HG03521 (cell line): ENCODE results near the gene IQCC.

Experiments used
- ATAC-seq: cut with Tn5 transposase; IDR thresholded peaks from one replicate; pipeline ENCODE4 v1.9.1; 2021; ENCODE audit warnings: mild to moderate bottlenecking, moderate library complexity; ENCODE audit not compliant: unreplicated experiment

The IQCC gene

DNA sequence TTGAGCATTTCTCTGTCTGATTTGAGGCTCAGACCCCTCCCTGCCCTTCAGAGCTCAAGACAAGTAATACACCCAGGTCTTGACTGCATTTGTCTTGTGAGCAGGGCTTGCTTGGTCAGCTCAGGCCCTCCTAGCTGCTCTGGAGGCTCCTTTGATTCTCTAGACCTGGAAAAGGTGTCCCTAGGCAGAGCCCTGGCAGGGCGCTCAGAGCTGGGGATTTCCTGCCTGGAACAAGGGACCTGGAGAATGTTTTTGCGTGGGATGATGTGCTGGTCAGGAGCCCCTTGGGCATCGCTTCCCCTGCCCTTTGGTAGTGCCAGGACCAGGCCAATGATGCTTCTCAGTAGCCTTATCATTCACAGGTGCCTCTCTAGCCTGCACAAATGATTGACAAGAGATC lies 9.9 kb upstream of the IQCC start:
- no peak for ATAC-seq

DNA sequence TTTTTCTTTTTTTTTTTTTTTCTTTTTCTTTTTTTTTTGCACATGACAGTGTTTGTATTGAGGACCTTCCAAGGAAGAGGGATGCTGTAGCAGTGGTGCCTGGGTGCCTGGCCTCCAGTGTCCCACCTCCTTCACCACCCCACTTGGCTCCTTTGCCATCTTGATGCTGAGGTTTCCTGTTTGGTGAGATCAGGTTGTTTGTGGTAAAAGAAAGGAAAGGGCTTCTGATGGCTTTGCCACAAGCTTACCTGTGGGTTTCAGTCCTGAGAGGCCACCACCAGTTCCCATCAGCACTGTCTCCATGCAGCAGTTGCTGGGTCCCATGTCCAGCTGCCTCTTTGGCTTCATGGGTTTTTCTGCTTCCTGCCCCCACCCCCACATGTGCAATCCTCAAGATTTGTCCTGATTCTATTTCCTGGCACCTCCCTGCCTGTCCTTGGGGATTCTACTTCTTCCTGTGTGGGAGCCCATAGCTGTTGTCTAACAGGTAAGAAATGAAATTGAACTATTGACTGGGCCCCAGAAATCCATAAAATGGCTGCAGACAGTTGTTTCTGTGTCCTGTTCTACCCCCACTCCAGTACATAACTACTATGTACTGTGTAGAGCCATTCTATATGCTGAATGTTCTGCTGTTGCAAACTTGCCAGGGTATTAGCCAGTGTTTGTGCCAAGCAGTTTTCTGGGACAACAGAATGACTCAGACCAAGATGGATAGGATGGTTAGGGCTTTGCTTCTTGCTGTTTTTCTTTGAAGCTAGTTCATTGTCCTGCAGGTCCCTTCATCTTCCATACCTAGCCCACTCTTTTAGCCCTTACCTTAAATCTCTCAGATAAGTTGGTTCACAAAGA lies 9.3 kb upstream of the IQCC start:
- no peak for ATAC-seq

DNA sequence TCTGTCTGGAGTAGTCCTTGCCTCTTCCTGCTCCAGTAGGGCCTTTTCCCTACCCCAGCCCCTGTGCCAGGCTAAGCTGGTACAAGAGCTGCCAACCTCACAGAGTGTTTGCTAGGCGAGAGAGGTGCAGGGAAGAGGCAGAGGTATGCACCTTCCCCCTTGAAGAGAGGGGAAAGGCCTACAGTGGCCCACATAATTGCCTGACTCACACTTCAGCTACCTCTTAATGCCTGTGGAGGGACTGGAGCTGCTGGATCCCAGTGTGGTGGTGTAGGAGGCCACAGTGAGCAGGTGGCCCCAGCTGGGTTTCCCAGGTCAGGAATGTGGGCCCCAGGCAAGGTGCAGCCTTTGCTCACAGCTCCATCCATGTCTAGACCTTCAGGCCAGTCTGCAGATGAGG lies 8.4 kb upstream of the IQCC start:
- ATAC-seq: no peak

DNA sequence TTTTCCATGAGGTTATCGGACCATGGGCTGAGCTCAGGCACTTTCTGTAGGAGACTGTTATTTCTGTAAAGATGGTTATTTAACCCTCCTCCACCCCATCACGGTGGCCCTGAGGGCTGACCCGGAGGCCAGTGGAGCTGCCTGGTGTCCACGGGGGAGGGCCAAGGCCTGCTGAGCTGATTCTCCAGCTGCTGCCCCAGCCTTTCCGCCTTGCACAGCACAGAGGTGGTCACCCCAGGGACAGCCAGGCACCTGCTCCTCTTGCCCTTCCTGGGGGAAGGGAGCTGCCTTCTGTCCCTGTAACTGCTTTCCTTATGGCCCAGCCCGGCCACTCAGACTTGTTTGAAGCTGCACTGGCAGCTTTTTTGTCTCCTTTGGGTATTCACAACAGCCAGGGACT lies 7.6 kb upstream of the IQCC start:
- no peak for ATAC-seq

DNA sequence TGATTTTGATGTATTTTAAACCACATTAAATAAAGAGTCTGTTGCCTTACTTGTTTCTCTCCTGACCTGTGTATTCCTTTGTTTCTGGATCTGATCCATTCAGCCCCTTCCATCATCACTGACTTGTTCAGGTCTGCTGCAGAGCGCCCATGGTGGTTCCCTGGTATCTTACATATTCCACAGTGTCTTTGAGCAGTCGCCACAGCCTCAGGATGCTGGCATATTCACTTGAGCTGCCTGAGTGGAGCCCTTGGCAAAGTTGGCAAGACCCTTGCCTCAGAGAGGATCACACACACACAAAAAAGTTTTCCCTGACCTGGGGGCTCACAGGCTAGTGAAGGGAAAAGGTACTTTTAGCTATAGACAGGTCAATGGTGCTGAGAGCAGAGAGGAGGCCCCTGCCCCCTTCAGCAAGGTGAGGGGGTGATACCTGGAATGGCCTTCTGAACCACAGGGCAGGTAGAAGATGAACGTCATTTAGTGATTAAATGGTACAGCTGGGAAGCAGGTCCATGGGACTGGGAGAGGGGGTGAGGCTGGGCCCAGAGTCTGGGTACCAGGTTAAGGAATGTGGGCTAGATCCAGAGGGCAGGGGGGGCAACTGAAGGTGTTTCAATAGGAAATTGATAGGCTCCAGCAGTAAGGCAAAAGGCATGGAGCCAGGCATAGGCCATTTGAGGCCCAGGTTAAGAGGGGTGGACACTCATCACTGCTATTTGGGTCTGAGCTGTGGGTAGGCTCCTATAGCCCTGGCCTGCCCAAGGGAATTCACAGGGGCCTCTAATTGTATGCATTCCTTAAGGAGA lies 7.0 kb upstream of the IQCC start:
- no peak for ATAC-seq

DNA sequence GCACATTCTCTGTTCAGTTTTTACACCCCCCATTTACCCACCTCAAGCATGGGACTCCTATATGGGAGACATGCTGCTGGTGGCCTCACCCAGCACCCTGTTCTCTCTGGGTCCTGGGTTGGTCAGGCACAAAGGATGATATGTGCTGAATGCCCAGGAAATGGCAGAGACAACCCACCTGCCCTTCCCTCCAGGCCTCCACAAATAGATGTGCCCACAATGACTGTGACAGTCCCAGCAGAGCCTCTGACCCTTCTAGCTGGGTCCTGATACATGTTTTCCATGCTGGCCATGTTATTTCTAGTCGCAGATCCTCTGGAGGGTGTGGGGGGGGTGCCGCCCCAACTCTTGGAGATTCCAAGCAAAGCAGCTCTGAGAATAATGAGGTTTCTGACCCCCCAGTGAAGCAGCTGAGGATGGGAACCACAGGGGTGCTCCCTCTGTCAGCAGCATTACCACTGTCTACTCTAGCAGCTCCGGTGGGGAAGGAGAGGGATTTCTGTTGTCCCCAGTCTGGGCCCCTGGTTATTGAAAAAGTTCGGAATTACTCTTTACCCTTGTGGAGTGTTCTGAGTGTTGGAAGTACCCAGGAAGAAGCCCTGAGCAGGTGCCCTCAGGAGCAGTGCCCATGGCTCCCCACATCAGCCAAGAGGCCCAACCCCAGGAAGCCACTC lies 6.3 kb upstream of the IQCC start:
- no peak for ATAC-seq

DNA sequence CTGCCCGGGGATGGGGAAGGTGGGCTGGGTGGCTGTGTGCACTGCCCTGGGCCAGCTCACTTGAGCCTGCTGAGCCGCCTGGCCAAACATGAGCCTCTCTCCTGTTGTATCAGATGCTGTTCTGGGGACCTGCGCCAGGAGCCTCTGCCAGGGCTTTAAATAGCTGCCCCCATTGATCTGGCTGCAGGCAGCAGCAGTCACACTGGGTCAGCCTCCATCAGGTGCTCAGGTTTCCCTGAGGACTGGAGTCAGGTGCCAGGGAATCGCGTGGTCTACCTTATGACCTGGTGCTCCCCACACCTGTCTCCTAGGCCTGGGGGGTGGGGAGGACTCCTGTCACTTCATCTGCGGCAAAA lies 5.8 kb upstream of the IQCC start:
- ATAC-seq: no peak

DNA sequence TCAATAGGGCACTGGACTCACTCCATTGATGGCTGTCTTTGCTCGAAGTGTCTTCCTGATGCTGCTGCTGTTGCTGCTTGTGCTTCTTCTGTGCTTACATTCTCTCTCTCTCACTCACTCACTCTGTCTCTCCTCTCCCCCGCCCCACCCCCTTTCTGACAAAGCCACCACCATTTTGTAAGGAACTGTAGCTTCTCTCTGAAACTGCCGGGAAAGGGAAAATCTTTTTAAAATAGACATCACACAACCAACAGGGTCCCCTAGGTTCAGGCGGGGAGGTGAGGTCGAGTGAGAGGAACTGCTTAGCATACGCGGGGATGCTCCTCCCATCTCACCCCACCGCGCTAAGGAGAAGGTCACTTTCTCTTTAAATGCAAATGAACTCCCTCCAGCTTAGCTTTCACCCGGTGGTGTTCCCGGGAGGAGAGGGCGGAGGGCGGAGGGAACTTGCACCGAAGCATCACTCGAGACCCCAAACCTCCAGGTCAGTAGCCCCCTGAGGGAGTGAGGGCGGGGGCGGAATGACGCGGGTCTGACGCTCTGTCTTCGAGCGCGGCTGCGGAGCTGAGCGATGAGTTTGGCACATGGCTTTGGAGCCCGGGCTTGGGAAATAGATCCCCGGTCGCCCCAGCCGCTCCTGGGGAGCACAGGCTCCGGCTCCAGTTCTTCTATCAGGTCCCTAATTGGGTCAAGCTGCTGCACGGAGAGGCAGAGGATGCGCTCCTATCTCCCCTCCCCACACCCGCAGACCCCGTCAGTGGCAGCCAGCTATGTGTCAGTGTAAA lies 5.1 kb upstream of the IQCC start, which contains the start of gene CCDC28B:
Gene CCDC28B, plus strand, starts transcription at position 370 of the 785 bp plus-strand sequence. CDS start 1,341 bp downstream, outside the sequence.
- no peak for ATAC-seq

DNA sequence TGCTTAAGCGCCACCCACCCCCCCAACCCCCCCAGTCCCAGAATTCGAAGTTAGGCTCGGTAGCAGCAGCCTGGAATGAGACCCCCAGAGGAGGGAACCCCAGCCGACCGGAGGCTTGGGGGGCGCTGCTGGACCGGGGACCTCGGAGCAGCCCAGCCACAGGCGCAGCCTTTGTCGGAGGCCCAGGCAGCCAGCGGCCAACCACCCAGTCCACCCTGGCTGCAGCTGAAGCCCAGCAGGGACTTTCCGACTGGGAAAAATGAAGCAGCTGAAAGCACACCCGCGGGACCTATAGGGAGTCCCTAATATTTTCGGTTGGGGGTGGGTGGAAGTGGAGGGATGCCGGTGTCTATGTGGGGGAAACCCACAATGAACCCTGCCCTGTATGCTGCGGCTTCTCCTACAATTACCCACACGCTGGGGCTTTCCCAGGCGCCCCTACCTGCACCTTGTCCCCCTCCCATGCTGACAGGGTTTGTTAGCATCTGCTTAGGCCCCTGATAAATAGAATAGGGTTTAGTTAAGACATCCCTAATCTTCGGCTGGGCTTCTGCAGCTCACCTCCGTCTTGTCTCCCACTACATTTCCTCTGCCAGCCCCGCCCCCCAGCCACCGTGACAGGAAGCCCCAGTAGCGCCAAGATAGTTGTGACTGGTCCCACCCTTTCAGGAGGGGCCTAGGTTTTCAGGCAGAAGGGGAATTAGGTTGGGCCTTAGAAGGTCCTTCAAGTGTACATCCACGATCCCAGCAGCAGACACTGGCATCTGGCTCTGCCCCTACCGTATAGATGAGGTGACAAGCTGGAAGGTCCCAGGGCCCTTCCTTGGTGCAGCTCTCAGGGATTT lies 4.2 kb upstream of the IQCC start:
- ATAC-seq: no peak

DNA sequence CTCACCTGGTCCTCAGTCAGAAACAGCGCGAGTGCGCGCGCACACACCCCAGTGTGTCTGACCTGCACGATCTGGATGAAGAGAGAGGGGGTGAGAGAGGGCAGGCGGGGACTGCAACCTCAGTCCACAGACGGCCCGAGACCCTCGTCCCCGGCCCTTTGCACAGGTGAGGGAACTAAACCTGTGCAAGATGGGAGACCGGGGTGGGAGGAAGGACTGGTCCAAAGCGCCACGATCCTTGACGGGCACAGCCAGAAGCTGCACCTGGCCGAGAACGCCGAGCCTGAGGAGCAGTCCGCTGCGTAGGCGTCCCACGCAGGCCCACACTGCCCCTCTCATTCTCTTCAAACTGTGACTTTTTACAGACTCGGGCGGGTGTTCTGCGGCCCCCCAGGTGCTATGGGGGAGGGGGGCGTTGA lies 519 bp upstream of the IQCC start:
- ATAC-seq: no peak

DNA sequence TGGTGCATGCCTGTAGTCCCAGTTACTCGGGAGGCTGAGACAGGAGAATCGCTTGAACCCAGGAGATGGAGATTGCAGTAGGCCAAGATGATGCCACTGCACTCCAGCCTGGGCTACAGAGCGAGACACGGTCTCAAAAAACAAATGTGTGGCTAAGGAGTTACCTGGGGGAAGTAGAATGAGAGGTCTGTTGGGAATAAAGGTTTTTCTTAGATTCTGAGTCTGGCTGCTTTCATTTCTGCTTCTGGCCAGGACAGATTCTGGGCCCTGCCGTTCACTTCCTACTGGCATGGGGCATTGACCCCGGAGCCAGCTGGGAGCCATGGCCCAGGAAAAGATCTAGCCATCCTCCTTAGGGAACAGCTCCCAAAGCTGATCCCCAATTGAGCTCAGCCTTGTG lies 3.0 kb downstream of the IQCC start:
- no peak for ATAC-seq

DNA sequence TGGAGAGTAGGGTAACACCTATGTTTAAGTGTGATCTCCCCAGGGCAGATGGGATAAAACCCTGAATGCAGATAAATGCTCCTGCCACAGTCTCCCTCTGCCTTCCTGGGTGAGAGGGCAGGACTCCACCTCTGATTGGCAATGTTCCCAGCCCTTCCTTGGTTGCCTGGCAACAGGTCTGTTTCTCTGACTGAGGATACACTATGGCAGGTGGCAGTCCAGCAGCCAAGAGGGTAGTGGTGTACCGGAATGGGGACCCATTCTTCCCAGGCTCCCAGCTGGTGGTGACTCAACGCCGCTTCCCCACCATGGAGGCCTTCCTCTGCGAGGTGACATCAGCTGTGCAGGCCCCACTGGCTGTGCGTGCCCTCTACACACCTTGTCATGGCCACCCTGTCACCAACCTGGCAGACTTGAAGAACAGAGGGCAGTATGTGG lies 3.4 kb downstream of the IQCC start, which contains the start of gene DCDC2B:
Gene DCDC2B, plus strand, starts transcription at position 199 of the 438 bp plus-strand sequence. Its CDS starts 5 bp downstream, at position 204.
- ATAC-seq: no peak

DNA sequence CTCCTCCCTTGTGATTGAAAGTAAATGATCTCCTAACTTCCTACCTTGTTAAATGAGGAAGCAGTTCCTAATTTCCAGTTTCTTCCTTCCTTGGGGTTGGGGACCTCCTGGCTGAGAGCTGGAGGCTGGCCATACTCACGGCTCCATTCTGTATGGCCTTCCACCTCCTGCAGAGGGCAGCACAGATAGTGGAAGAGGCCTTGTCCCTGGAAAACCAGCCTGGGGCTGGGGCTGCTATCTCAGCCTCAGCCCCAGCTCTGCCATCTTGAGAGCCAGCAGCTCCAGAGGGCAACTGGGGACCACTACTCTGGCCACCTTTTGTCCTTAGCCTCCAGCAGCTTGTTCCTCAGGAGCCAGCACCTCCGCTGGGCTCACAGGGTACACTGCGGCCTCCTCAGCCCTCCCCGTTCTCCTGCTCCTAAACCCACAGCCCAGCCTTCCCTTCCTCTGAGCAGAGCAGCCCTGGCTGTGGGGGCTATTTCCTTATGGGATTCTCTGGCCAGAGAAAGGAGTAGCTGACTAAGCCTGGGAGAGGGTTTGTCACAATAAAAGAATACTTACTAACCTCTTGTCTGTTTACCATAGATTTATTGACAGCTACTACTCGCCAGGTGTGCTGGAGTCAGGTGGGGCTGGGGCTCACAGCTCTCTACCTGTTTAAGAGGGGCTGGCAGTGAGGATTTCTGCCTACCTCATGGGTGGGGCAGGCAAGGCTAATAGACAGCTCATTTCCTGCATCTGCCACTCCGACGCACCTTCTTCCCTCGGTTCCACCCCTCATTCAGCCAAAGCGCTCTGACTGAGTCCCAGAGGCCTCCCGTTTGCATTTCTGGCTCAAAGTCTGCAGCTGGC lies 10.4 kb downstream of the IQCC start:
- no peak for ATAC-seq

DNA sequence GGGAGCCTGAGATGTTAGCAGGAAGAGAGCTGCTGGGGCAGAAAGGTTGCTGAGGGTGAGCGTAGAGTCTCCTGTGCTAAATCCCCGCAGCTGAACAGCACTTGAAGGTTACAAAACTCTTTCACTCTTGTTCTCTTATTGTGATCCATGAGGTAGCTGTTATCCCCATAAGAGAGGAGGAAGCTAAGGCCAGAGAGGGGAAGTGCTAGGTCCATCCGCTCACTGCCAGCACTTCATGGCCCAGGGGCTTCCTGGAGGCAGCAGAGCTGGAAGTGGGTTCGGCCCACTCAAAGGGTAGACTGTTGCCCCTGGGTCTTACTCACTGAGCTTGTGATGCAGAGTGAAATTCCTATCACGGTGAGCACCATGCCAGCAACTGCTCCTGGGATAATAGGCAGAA lies 11.1 kb downstream of the IQCC start:
- no peak for ATAC-seq

DNA sequence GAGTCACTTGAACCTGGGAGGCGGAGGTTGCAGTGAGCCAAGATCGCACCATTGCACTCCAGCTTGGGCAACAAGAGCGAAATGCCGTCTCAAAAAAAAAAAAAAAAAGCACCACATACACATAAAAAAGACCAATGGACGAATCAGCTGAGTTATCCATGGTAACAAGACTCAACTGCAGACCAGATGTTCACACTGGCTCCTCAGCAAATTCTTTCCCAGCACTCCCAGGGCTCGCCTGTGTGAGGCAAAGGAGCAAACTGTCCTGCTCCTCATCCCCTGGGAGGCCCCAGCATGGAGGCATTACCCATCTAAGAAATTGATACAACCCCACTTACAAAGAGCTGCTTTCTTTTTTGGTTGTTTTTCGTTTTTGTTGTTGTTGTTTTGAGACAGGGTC lies 13.6 kb downstream of the IQCC start:
- no peak for ATAC-seq

DNA sequence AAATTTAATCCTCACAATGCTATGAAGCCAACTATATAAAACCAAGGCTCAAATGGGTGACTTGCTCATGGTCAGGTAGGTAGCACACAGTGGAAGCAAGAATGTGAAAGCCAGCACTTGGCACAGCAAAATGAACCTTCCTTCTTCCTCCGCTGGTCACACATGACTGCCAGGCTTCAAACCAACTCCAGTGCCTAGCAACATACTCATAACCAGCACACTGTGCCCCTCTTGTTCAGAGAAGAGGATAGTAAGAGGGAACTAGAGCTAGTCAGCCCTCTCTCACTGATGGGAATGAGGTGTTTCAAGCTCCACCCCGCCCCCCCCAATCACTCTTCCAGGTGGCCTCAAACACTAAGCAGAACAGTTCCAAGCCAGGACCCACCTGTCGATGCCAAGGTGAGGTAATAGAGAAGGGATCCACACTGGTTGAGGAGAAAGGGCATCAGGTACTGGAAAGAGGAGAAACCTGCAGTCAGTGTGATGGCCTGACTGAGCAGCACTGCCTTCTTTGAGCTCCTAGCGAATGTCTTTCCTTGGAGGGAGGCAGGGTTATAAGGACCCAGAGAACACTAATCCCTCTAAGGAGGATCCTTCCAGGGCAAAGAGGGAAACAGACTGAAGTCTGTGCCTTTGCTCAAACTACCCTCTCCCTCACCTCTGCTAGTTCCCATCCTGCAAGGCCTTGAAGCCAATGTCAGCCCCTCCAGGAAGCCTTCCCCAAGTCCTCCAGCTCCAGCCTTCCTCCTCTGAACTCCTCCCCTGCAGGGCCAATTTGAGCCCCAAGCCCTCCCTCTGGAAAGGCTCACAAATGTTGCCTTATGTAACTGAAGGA lies 15.5 kb downstream of the IQCC start:
- no peak for ATAC-seq

DNA sequence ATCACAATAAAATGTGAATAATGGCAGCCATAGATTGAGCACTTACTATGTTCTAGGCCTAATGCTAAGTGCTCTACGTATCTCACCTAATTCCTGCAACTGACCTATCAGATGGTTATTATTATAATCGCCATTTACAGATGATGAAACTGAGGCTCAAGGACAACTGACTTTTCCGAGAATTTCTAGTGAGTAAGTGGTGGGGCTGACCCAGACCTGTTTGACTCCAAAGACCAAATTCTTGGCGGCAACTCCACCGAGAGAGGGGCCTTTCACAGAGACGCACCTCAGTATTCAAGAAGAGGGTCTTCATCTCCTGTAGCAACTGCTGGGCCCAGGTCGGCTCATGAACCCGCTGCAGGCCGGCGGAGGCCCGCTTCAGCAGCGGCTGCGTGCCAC lies 16.1 kb downstream of the IQCC start:
- ATAC-seq: no peak
